HL-60/S4 treated with retinoic acid at 250 ng/mL for 4 days and 3 days (cell line): ENCODE measurements around the gene ZNF438.
"Not testable (repeated sequence)": the region's sequence is repeated elsewhere in the genome, so short reads cannot be mapped to it uniquely, and the experiment has no call there.

Experiments used
- in situ Hi-C: fragments of 300-500 bp; cut with MboI; formaldehyde crosslinking; loops from 2 replicates; pipeline ENCODE4 v1.7.0; 2022; ENCODE audit warnings: low sequenced_read_pairs

Gene ZNF438

GRCh38 chr10:30949218-30949617, 82.4 kb downstream of the ZNF438 start:
- in situ Hi-C loops, result not testable (repeated sequence)

DNA sequence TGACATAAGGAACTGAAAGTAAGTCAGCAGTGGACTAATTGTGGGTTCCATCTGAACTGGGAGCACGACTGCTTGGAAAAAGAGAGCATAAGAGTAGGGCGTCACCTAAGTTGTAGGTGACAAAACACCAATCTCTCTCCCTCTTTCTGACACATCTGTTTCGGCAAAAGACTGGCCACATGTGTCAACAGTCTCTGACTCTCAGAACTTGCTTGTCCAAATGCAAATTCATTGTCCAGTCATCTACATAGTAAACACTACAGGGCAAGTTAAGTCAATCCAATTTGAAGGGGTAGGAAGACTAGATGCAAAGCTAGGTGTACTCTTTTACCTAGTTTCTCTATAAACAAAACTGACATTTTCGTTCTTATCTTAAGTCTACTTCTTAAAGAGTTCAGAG, 87.7 kb downstream of the ZNF438 start:
- in situ Hi-C loops, result no loop called here

DNA sequence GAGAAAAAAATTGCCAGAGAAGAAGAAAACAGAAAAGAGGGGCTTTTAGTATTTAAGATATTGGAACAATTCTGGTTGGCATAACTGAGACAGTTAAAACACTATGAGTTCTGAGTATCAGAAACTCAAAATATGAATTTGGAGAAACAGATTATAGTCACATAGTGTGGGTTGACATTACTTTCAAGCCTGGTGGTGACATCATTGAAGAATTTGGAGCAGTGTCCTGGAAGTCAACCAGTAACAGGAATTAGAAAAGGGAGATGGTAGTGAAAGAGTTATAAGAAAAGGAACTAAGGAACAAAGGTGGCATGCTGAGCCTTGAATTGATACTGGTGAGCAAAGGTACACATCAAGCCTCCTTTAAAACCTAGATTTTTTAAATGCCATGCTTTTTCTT, 88.2 kb downstream of the ZNF438 start:
- in situ Hi-C loops, result no loop called here

GRCh38 chr10:30940256-30940655, 91.4 kb downstream of the ZNF438 start:
- in situ Hi-C loops, result no loop called here

DNA sequence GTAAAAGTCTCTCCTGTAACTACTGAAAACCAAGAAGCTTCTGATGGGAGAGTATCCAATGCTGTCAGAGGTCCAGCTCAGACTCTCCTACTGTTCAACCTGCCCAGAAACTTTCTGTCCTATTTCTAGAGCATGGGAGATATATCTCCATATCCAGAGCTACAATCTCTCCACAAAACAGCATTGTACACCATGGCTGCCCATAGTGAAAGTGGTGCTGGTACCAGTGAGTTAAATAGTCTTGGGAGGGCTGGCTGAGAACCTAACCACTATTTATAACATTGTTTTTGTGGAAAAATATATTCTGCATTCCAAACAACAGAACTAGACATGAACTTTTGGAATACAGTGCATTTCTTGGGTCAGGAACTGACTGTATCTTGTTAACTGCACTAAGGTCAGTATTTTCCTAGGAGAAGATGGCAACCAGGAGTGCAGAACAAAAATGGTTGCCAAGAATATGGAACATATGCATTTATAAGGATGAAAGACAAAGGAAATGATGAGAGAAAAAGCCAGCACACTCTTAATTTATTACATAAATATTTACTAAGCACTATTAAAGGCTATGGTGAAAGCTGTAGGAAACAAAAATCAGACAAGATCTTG, 91.9 kb downstream of the ZNF438 start:
- in situ Hi-C loops, result no loop called here

GRCh38 chr10:30935078-30935477, 96.6 kb downstream of the ZNF438 start:
- in situ Hi-C loops, result no loop called here

DNA sequence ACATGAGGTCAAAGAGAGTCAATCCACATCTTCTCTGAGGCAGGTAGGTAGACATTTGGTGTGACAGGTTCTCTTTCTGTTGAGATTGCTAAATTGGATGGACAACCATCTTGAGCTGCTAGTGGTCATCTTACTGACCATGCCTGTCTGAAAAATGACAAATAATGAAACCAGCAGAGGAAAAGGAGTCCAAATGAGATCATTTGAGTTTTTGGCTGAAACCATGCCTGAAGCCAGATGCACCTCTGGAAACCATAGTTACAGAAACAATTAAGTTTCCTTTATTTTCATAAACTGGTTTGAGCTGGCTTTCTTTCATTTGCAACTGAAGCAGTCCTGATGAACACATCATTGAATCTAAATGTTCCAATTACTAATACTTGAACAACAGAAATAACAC, 100.6 kb downstream of the ZNF438 start:
- in situ Hi-C loops, result no loop called here

- in situ Hi-C loops, result no loop called here
These were observed 101.7 kb downstream of the ZNF438 start for GRCh38 chr10:30929901-30930520.

DNA sequence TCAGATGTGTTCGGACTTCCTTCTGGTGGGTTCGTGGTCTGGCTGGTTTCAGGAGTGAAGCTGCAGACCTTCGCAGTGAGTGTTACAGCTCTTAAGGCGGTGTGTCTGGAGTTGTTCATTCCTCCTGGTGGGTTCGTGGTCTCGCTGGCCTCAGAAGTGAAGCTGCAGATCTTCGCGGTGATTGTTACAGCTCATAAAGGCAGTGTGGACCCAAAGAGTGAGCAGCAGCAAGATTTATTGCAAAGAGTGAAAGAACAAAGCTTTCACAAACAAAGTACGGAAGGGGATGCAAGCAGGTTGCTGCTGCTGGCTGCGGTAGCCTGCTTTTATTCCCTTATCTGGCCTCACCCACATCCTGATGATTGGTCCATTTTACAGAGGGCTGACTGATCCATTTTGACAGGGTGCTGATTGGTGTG, 102.3 kb downstream of the ZNF438 start:
- in situ Hi-C loops, result not testable (repeated sequence)

DNA sequence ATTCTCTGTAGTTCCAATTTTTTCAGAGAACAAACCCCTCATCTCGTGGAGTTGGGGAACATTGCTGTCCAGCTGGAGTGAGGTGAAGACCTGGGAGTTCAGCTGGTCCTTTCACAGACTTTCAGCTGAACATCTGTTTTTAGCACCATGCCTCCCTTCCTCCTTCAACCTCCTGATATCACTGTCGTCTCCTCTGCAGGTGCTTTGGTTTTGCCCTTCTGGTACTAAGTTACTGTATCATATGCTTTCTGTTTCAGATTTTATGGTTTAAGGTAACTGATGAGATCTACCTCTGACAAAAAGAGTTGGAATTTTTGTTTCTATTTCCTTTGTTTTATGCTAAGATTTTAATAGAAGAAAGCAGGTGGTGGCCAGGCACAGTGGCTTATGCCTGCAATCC, 102.9 kb downstream of the ZNF438 start:
- in situ Hi-C loops, result no loop called here

DNA sequence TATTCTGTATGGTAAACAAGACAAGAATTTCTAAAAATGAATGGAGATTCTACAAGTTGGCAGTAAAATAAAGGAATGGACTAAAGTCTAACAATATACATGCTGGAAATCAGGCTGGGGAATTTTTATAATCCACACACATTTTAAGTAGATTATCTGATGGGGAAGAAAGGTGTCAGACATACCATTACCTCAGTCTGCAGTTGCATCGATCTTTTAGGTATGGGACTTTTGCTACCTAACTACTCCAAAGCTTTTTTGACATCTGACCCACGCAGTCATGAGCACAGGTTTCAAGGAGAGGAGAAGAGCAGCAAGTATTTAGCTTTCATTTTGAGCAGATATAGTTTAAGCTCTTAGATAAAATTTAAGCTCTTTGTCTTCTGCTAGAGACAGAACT, 113.0 kb downstream of the ZNF438 start:
- in situ Hi-C loops, result no loop called here

DNA sequence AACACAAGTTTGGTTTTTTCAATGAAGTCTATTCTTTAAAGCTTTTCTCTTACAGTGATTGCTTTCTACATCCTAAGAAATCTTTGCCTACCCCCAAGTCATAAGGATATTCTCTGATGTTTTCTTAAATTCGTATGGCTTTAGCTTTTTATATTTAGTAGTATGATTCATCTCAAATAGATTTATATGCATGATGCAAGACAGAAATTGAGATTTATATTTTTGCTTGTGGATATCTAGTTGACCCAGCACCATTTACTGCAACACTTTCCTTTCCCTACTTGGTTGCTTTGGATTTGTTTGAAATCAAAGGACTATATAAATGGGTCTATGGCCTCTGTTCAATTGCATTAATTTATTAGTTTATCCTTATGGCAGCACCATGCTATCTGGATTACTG, 113.9 kb downstream of the ZNF438 start:
- in situ Hi-C loops, result no loop called here

GRCh38 chr10:30917067-30917466, 114.6 kb downstream of the ZNF438 start:
- in situ Hi-C loops, result no loop called here

DNA sequence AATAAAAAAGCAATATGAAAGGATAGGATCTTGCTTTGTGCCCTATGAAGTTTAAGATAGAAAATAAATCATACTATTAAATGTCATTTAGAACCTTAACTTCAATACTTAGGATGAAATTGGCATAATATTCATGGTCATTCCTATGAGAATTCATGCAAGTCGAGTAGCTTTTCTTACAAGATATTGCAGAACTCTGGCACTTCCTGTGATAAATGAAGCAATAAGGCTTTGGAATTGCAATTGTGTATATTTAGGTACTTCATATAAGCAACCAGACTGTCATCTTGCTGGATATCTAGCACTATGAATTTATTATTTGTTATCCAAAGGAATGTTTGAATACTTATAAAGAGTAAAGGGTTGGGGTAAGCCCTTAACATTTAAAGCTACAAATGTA, 116.5 kb downstream of the ZNF438 start:
- in situ Hi-C loops, result no loop called here

GRCh38 chr10:30911303-30911863, 120.3 kb downstream of the ZNF438 start:
- in situ Hi-C loops, result no loop called here

- in situ Hi-C loops, result no loop called here
These were observed 128.1 kb downstream of the ZNF438 start for GRCh38 chr10:30903397-30904138.

- in situ Hi-C loops, result no loop called here
These were observed 128.9 kb downstream of the ZNF438 start for GRCh38 chr10:30902621-30903396.

DNA sequence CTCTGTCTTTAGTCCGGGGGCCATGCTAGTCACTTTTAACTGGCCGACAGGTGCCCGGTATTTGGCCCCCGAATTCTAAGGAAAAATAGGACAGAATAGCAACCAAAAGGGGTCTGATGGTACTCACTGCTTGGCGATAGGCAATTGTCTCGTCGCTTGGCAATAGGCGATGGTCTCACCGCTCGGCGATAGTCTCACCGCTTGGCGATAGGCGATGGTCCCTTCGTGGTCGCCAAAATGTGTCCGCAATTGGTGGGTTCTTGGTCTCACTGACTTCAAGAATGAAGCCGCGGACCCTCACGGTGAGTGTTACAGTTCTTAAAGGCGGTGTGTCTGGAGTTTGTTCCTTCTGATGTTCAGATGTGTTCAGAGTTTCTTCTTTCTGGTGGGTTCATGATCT, 130.2 kb downstream of the ZNF438 start:
- in situ Hi-C loops, result not testable (repeated sequence)

DNA sequence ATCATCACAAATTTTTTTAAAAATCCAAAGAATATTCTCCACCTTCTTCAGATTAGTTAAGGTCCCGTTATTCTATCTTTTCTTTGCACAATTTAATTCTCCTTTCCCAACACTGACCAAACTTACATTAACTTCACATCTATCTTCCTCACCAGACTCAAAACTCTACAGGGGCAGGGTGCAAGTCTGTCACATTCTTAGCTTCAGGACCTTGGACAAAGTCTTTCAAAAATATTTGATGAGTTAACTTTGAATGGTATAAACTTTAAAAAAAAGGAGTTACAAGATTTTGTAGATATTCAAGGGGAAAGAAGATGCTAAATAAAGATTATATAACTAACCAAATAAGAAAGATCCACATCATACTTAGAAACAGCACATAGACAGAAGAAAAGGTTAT, 132.7 kb downstream of the ZNF438 start:
- in situ Hi-C loops, result no loop called here

- in situ Hi-C loops, result no loop called here
These were observed 134.1 kb downstream of the ZNF438 start for GRCh38 chr10:30897547-30897946.

GRCh38 chr10:30897048-30897447, 134.6 kb downstream of the ZNF438 start:
- in situ Hi-C loops, result no loop called here
